HCT116 (cell line): ENCODE results near the gene NR2C2. TPM values are rescaled to one million over a fixed set of nuclear protein-coding genes. Genes with fewer than 3 reads are reported as not detected.

Source experiments
- ATAC-seq: fragments of 200-7000 bp; cut with Tn5 transposase; 2 replicates; pipeline ENCODE4 v1.9.1; 2020; ENCODE audit warnings: mild to moderate bottlenecking, moderate library complexity
- BruUV-seq: library from RNA; stranded (reverse); fragments of 400-500 nt; replicated peaks from 2 replicates; lab custom pipeline; 2021; lab: Mats Ljungman, UMichigan
- CTCF ChIA-PET: fragments of 300-600 bp; sonication (Branson Sonifier 250); formaldehyde crosslinking; loops from one replicate; lab custom pipeline; 2021; ENCODE audit warnings: antibody characterized with exemption; lab: Charles Lee
- POLR2A ChIA-PET: fragments of 300-600, 350-600 bp; sonication (Branson Sonifier 250); formaldehyde crosslinking; loops from one replicate; lab custom pipeline; 2021; ENCODE audit warnings: antibody characterized with exemption; lab: Charles Lee
- RAD21 ChIA-PET, 2 experiments: fragments of 300-600 bp; sonication (Branson Sonifier 250); formaldehyde crosslinking; loops; one replicate each; lab custom pipeline; 2023; ENCODE audit warnings: low total read pairs in 2 of 2; ENCODE audit not compliant: uncharacterized antibody in 2 of 2, unreplicated experiment in 2 of 2, low non-redundant PET in 1 of 2; lab: Charles Lee
- DNase-seq: peaks from one replicate; pipeline ENCODE4 v3.0.0-alpha.2; 2010; ENCODE audit warnings: low read depth, low spot score
- H2AFZ ChIP-seq: fragments of 200-600 bp; shearing (Covaris generic), sonication (generic); 2 replicates; pipeline ENCODE4 v1.6.1; 2017; ENCODE audit warnings: low read depth, mixed run types, mixed read lengths, antibody characterized with exemption, low read length; ENCODE audit not compliant: poor library complexity, severe bottlenecking
- H3K27ac ChIP-seq: 2 replicates; pipeline ENCODE4 v1.5.1; 2012; ENCODE audit warnings: low read depth, low read length
- H3K27me3 ChIP-seq: fragments of 200-600 bp; sonication (generic); 2 replicates; pipeline ENCODE4 v1.6.1; 2016; ENCODE audit warnings: mixed run types, low read length, mixed read lengths; ENCODE audit not compliant: insufficient read depth
- H3K36me3 ChIP-seq, 2 experiments: fragments of 200-500 bp in 1 of 2; fragments of 200-600 bp in 1 of 2; sonication (Bioruptor generic) in 1 of 2; sonication (generic) in 1 of 2; 2 replicates each; pipeline versions ENCODE4 v1.5.1 to v1.6.1; 2014 to 2016; ENCODE audit warnings: low read length in 2 of 2, inconsistent platforms in 1 of 2, mixed read lengths in 1 of 2, mixed run types in 1 of 2; ENCODE audit not compliant: insufficient read depth in 2 of 2, control insufficient read depth in 1 of 2
- H3K4me1 ChIP-seq, 2 experiments: fragments of 200-600 bp in 1 of 2; sonication (generic) in 1 of 2; 2 replicates each; pipeline versions ENCODE4 v1.5.1 to v1.6.1; 2012 to 2017; ENCODE audit warnings: low read length in 2 of 2, inconsistent platforms in 1 of 2, mild to moderate bottlenecking in 1 of 2, mixed read lengths in 1 of 2, mixed run types in 1 of 2, moderate library complexity in 1 of 2; ENCODE audit not compliant: insufficient read depth in 2 of 2, control insufficient read depth in 1 of 2
- H3K4me2 ChIP-seq: fragments of 200-600 bp; sonication (generic); 2 replicates; pipeline ENCODE4 v1.6.1; 2017; ENCODE audit warnings: mixed run types, low read length, mixed read lengths
- H3K4me3 ChIP-seq, 2 experiments: fragments of 200-600 bp in 1 of 2; sonication (generic) in 1 of 2; replicated peaks in 1 of 2; 2 replicates each; pipeline ENCODE4 v1.5.1; 2011 to 2016; ENCODE audit warnings: low read length in 2 of 2, control low read depth in 1 of 2, low read depth in 1 of 2, mild to moderate bottlenecking in 1 of 2, mixed read lengths in 1 of 2, mixed run types in 1 of 2
- H3K79me2 ChIP-seq: fragments of 200-600 bp; sonication (generic); 2 replicates; pipeline ENCODE4 v1.6.1; 2017; ENCODE audit warnings: mild to moderate bottlenecking, mixed run types, low read length, moderate library complexity, mixed read lengths; ENCODE audit not compliant: insufficient read depth
- H3K9ac ChIP-seq: fragments of 200-600 bp; sonication (generic); 2 replicates; pipeline ENCODE4 v1.6.1; 2016; ENCODE audit warnings: low read length, mixed read lengths
- H3K9me2 ChIP-seq: fragments of 200-600 bp; sonication (generic), shearing (Covaris generic); 2 replicates; pipeline ENCODE4 v1.6.1; 2017; ENCODE audit warnings: mixed run types, mild to moderate bottlenecking, moderate library complexity; ENCODE audit not compliant: insufficient read depth
- H3K9me3 ChIP-seq, 2 experiments: fragments of 200-500 bp in 1 of 2; fragments of 200-600 bp in 1 of 2; sonication (Bioruptor generic) in 1 of 2; sonication (generic) in 1 of 2; 2 replicates each; pipeline ENCODE4 v1.6.1; 2014 to 2017; ENCODE audit warnings: low read length in 2 of 2, mixed read lengths in 2 of 2, inconsistent platforms in 1 of 2, low read depth in 1 of 2, mild to moderate bottlenecking in 1 of 2, mixed run types in 1 of 2, moderate library complexity in 1 of 2; ENCODE audit not compliant: control insufficient read depth in 1 of 2, insufficient read depth in 1 of 2
- H4K20me1 ChIP-seq: fragments of 200-600 bp; sonication (generic), shearing (Covaris generic); 2 replicates; pipeline ENCODE4 v1.6.1; 2017; ENCODE audit warnings: mixed run types, mild to moderate bottlenecking, moderate library complexity; ENCODE audit not compliant: insufficient read depth
- CBX3 ChIP-seq: IDR thresholded peaks from 2 replicates; pipeline ENCODE4 v1.6.1; 2012; ENCODE audit warnings: low read depth
- CEBPB ChIP-seq: IDR thresholded peaks from 2 replicates; pipeline ENCODE4 v1.6.1; 2012; ENCODE audit warnings: low read depth
- EGR1 ChIP-seq: IDR thresholded peaks from 2 replicates; pipeline ENCODE4 v1.6.1; 2012; ENCODE audit warnings: low read depth
- ELF1 ChIP-seq: IDR thresholded peaks from 2 replicates; pipeline ENCODE4 v1.6.1; 2012; ENCODE audit warnings: low read depth, borderline replicate concordance
- EZH2 ChIP-seq: fragments of 200-600 bp; sonication (generic); IDR thresholded peaks from 2 replicates; pipeline ENCODE4 v1.6.1; 2017; ENCODE audit warnings: antibody characterized with exemption, mixed run types
- EZH2phosphoT487 ChIP-seq: fragments of 200-600 bp; IDR thresholded peaks from 2 replicates; pipeline ENCODE4 v1.6.1; 2018; ENCODE audit warnings: antibody characterized with exemption, borderline replicate concordance
- FOSL1 ChIP-seq: IDR thresholded peaks from 2 replicates; pipeline ENCODE4 v1.6.1; 2012; ENCODE audit warnings: low read depth
- JUND ChIP-seq: IDR thresholded peaks from 2 replicates; pipeline ENCODE4 v1.6.1; 2012
- POLR2A ChIP-seq: IDR thresholded peaks from 2 replicates; pipeline ENCODE4 v1.7.0; 2011; ENCODE audit warnings: borderline replicate concordance; ENCODE audit not compliant: insufficient read depth, insufficient read length; ENCODE audit errors: extremely low read depth
- SRF ChIP-seq: IDR thresholded peaks from 2 replicates; pipeline ENCODE4 v1.6.1; 2012; ENCODE audit warnings: low read depth
- TCF7L2 ChIP-seq: IDR thresholded peaks from 2 replicates; pipeline ENCODE4 v1.7.0; 2011; ENCODE audit warnings: borderline replicate concordance, inconsistent platforms; ENCODE audit not compliant: insufficient read depth, insufficient read length; ENCODE audit errors: extremely low read depth
- ZBTB33 ChIP-seq: IDR thresholded peaks from 2 replicates; pipeline ENCODE4 v1.6.1; 2011; ENCODE audit warnings: mild to moderate bottlenecking, low read length, moderate library complexity; ENCODE audit not compliant: insufficient replicate concordance; ENCODE audit errors: extremely low read depth
- ZFX ChIP-seq: fragments of 450-650 bp; IDR thresholded peaks from 2 replicates; pipeline ENCODE4 v1.6.1; 2017
- ZNF274 ChIP-seq: fragments of 200-500 bp; sonication (Bioruptor generic); IDR thresholded peaks from 2 replicates; pipeline ENCODE4 v1.6.1; 2014; ENCODE audit warnings: mild to moderate bottlenecking, low read depth, low read length, inconsistent platforms
- intact Hi-C: fragments of 100-400 bp; cut with micrococcal nuclease; formaldehyde crosslinking; loops from 2 replicates; pipeline ENCODE4 v1.10.0; 2022
- total RNA-seq: library from RNA; stranded (reverse); gene quantifications from one replicate; pipeline ENCODE4 v1.2.1, GENCODE V29; 2021; ENCODE audit not compliant: unreplicated experiment
- TF ChIP-seq, protein P1 (sequence below): IDR thresholded peaks from 2 replicates; pipeline ENCODE4 v1.6.1; 2012
- TF ChIP-seq, protein P2 (sequence below), 3 experiments: fragments of 200-600 bp in 1 of 3; sonication (generic) in 1 of 3; IDR thresholded peaks in 2 of 3; conservative IDR thresholded peaks in 1 of 3; 2 replicates each; pipeline ENCODE4 v1.5.1; 2012 to 2017; ENCODE audit warnings: low read depth in 2 of 3, low read length in 2 of 3, antibody characterized with exemption in 1 of 3, borderline replicate concordance in 1 of 3, control low read depth in 1 of 3, mild to moderate bottlenecking in 1 of 3, mixed read lengths in 1 of 3, mixed run types in 1 of 3, moderate library complexity in 1 of 3; ENCODE audit not compliant: insufficient read depth in 1 of 3
- TF ChIP-seq, protein P3 (sequence below): IDR thresholded peaks from 2 replicates; pipeline ENCODE4 v1.6.1; 2012; ENCODE audit warnings: low read depth

Gene NR2C2
- total RNA-seq, 1 experiment from 2014 or later: 45.0 TPM

DNA sequence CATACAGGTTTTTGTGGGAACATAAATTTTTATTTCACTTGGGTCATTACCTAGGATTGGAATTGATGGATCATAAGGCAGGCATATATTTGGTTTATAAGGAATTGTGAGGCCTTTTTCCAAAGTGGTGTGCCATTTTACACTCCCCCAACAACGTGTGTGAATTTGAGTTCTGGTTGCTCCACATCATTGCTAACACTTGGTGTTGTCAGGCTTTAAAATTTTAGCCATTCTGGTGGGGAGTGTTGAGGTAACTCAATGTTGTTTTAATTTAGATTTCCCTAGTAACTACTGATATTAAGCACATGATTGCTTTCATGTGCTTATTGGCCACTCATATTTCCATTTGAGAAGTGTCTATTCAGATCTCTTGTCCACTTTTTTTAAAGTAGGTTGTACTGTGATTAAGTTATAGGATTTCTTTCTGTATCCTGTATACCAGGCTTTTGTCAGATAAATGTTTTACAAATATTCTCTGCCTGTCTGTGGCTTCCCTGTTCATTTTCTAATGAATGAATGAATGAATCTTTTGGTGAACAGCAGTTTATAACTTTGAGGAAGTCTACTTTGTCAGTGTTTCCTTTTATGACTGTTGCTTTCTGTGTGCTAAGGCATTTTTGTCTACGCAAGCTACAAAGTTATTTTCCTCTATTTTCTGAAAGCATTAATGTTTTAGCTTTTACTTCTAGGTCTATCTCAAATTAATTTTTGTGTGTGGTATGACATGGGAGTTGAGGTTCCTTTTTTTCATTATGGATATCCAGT lies 17.9 kb upstream of the NR2C2 start (continued):
- TF ChIP-seq, protein P1, sequence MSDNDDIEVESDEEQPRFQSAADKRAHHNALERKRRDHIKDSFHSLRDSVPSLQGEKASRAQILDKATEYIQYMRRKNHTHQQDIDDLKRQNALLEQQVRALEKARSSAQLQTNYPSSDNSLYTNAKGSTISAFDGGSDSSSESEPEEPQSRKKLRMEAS: no peak
- TF ChIP-seq CEBPB (no peak), EZH2phosphoT487 (no peak), TCF7L2 (no peak), EZH2 (no peak), ZNF274 (no peak), CBX3 (no peak)
- TF ChIP-seq, protein P2, sequence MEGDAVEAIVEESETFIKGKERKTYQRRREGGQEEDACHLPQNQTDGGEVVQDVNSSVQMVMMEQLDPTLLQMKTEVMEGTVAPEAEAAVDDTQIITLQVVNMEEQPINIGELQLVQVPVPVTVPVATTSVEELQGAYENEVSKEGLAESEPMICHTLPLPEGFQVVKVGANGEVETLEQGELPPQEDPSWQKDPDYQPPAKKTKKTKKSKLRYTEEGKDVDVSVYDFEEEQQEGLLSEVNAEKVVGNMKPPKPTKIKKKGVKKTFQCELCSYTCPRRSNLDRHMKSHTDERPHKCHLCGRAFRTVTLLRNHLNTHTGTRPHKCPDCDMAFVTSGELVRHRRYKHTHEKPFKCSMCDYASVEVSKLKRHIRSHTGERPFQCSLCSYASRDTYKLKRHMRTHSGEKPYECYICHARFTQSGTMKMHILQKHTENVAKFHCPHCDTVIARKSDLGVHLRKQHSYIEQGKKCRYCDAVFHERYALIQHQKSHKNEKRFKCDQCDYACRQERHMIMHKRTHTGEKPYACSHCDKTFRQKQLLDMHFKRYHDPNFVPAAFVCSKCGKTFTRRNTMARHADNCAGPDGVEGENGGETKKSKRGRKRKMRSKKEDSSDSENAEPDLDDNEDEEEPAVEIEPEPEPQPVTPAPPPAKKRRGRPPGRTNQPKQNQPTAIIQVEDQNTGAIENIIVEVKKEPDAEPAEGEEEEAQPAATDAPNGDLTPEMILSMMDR (IDR thresholded peaks at IDR 0.05 in 2 of 3, conservative IDR thresholded peaks at IDR 0.05 in 1 of 3; ENCODE audit: borderline replicate concordance in 1 of 3, insufficient read depth in 1 of 3, low read depth in 2 of 3, low read length in 2 of 3): no peak
- TF ChIP-seq, all 23 proteins: peak for 0

DNA sequence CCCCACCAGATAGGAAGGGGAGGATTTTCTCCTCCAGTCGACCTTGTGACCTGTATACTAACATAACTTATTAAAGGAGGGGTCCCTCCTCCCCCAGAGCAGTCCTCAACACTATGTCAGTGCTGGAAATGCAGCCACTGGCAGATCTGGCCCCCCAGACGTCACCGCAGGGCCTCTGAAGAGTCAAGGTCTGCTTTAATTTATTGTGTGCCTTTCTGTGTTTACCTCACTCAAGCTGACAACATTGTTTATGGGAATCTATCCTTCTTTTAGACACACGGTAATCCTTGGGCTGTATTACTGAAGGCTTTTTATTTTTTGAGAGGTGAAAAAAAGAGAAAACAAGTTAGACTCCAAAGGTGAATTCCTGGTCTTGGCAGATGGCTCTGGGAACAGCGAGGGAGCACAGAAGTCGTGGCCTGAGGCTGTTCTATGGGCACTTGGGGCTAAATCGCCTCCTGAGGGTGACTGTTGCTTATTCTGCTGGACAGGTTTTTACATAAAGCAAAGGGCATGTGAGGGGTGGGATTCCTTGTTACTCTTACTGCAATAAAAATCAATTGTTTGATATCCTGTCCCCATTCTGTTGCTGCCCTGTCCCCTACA lies 13.5 kb upstream of the NR2C2 start:
- Histone ChIP-seq H3K9me3 (no peaks in the 10 kb centered on the region), H3K4me3 (no peak overlapping the region), H3K9me2 (no peaks in the 10 kb centered on the region), H2AFZ (no peak overlapping the region), H4K20me1 (no peaks in the 10 kb centered on the region), H3K79me2 (no peaks in the 10 kb centered on the region), H3K27ac (no peak overlapping the region), H3K27me3 (no peaks in the 10 kb centered on the region), H3K4me2 (no peak overlapping the region), H3K4me1 (no peaks in the 10 kb centered on the region), H3K36me3 (no peaks in the 10 kb centered on the region), H3K9ac (no peak overlapping the region)
- RAD21 ChIA-PET: no interaction called here
- no peak for DNase-seq
- POLR2A ChIA-PET: interaction anchor here (0.6 kb wide), 1 partner anchor 415 kb away, joined by 3 read pairs; no protein-coding TSS in a partner anchor
- no peak for ATAC-seq
- CTCF ChIA-PET: no interaction called here
- BruUV-seq: no TSS peak
- intact Hi-C loops: no loop called here
- TF ChIP-seq JUND (no peak), ELF1 (no peak), ZBTB33 (no peak), ZFX (no peak), POLR2A (no peak), EGR1 (no peak), FOSL1 (no peak), SRF (no peak), EZH2 (no peak), CBX3 (no peak), EZH2phosphoT487 (no peak)
- TF ChIP-seq, protein P3, sequence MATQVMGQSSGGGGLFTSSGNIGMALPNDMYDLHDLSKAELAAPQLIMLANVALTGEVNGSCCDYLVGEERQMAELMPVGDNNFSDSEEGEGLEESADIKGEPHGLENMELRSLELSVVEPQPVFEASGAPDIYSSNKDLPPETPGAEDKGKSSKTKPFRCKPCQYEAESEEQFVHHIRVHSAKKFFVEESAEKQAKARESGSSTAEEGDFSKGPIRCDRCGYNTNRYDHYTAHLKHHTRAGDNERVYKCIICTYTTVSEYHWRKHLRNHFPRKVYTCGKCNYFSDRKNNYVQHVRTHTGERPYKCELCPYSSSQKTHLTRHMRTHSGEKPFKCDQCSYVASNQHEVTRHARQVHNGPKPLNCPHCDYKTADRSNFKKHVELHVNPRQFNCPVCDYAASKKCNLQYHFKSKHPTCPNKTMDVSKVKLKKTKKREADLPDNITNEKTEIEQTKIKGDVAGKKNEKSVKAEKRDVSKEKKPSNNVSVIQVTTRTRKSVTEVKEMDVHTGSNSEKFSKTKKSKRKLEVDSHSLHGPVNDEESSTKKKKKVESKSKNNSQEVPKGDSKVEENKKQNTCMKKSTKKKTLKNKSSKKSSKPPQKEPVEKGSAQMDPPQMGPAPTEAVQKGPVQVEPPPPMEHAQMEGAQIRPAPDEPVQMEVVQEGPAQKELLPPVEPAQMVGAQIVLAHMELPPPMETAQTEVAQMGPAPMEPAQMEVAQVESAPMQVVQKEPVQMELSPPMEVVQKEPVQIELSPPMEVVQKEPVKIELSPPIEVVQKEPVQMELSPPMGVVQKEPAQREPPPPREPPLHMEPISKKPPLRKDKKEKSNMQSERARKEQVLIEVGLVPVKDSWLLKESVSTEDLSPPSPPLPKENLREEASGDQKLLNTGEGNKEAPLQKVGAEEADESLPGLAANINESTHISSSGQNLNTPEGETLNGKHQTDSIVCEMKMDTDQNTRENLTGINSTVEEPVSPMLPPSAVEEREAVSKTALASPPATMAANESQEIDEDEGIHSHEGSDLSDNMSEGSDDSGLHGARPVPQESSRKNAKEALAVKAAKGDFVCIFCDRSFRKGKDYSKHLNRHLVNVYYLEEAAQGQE: no peak
